NOMO-1 (cell line): ENCODE data around the gene NANOGP8.
"Not testable (repeated sequence)": the region's sequence is repeated elsewhere in the genome, so short reads cannot be mapped to it uniquely, and the experiment has no call there.

ENCODE experiments used
- DNase-seq, 2 experiments: peaks; one replicate each; lab custom pipeline; 2025; ENCODE audit not compliant: unreplicated experiment in 2 of 2; lab: John Stamatoyannopoulos, UW

NANOGP8 gene

GRCh38 chr15:35085176-35085919 lies at the start of gene NANOGP8:
NANOGP8 (minus strand) TSS chr15:35085295; CDS start chr15:35085110, 185 bp downstream.
- DNase-seq, result not testable (repeated sequence)

GRCh38 chr15:35134299-35134698 lies 49.2 kb upstream of the NANOGP8 start:
- DNase-seq, result no peak

GRCh38 chr15:35130245-35130644 lies 45.1 kb upstream of the NANOGP8 start:
- no peak for DNase-seq

GRCh38 chr15:35129361-35129760 lies 44.3 kb upstream of the NANOGP8 start:
- DNase-seq, result no peak

GRCh38 chr15:35127717-35128116 lies 42.6 kb upstream of the NANOGP8 start:
- DNase-seq, result no peak

- DNase-seq, result no peak
These were observed 41.1 kb upstream of the NANOGP8 start for GRCh38 chr15:35126236-35126635.

- no peak for DNase-seq
These were observed 38.6 kb upstream of the NANOGP8 start for GRCh38 chr15:35123743-35124142.

- no peak for DNase-seq
These were observed 36.7 kb upstream of the NANOGP8 start for GRCh38 chr15:35121611-35122359.

- DNase-seq, result no peak
These were observed 35.1 kb upstream of the NANOGP8 start for GRCh38 chr15:35120173-35120572.

GRCh38 chr15:35118960-35119359 lies 33.9 kb upstream of the NANOGP8 start:
- DNase-seq, result no peak

- DNase-seq, result no peak
These were observed 32.6 kb upstream of the NANOGP8 start for GRCh38 chr15:35117543-35118265.

GRCh38 chr15:35115155-35115725 lies 30.1 kb upstream of the NANOGP8 start:
- DNase-seq, result no peak

- no peak for DNase-seq
These were observed 27.3 kb upstream of the NANOGP8 start for GRCh38 chr15:35112346-35112745.

GRCh38 chr15:35111861-35112260 lies 26.8 kb upstream of the NANOGP8 start:
- no peak for DNase-seq

- DNase-seq, result no peak
These were observed 23.4 kb upstream of the NANOGP8 start for GRCh38 chr15:35108453-35108852.

- DNase-seq, result no peak
These were observed 22.5 kb upstream of the NANOGP8 start for GRCh38 chr15:35107561-35107960.

- no peak for DNase-seq
These were observed 22.0 kb upstream of the NANOGP8 start for GRCh38 chr15:35107122-35107521.

- DNase-seq, result no peak
These were observed 19.5 kb upstream of the NANOGP8 start for GRCh38 chr15:35104526-35105147.

GRCh38 chr15:35102186-35102585 lies 17.1 kb upstream of the NANOGP8 start:
- DNase-seq, result no peak

GRCh38 chr15:35101335-35101734 lies 16.2 kb upstream of the NANOGP8 start:
- no peak for DNase-seq

- DNase-seq, result no peak
These were observed 13.6 kb upstream of the NANOGP8 start for GRCh38 chr15:35098737-35099136.
